Right lobe of liver (tissue), 4 donors: Measurements from ENCODE around the gene GALNT1.

ENCODE experiments used
- CTCF ChIP-seq, 4 donors: fragments of 200-600 bp in 3 of 4; fragments of 450-650 bp in 1 of 4; IDR thresholded peaks; one replicate each; pipeline versions ENCODE4 v1.5.1 to v1.8.0; 2016 to 2022; ENCODE audit warnings: antibody characterized with exemption in 4 of 4, mild to moderate bottlenecking in 2 of 4
- POLR2A ChIP-seq: fragments of 450-650 bp; IDR thresholded peaks from one replicate; pipeline ENCODE4 v1.6.1; 2017; ENCODE audit warnings: antibody characterized with exemption, mild to moderate bottlenecking
- donor health status: DM: no; HTN: no; CAD: no.
- donor health status: DM: no; HTN: no; CAD: no.
- donor health status: DM: no; HTN: yes; CAD: no.

GRCh38 chr18:35641467-35641866 lies 59.9 kb downstream of the GALNT1 start:
- TF ChIP-seq CTCF (IDR thresholded peaks at IDR 0.05) (no peak), POLR2A (no peak)
